CD8-positive, alpha-beta memory T cell (primary cell): Measurements from ENCODE around the gene CR1L. TPM values are rescaled to one million over a fixed set of nuclear protein-coding genes. Genes with fewer than 3 reads are reported as not detected.
"Not testable (repeated sequence)": the region's sequence is repeated elsewhere in the genome, so short reads cannot be mapped to it uniquely, and the experiment has no call there.

Experiments
- CTCF ChIA-PET: fragments of 350-600 bp; sonication (Branson Sonifier 250); formaldehyde crosslinking; loops from one replicate; lab custom pipeline; 2021; ENCODE audit warnings: antibody characterized with exemption; lab: Charles Lee
- POLR2A ChIA-PET: fragments of 350-600 bp; sonication (Branson Sonifier 250); formaldehyde crosslinking; loops from one replicate; lab custom pipeline; 2021; ENCODE audit warnings: antibody characterized with exemption; lab: Charles Lee
- DNase-seq, 5 donors: peaks; one replicate each; pipeline versions ENCODE4 v3.0.0 to v3.0.0-alpha.2; 2020 to 2022; ENCODE audit warnings: mixed read lengths in 1 of 5
- H3K27ac ChIP-seq: one replicate; pipeline ENCODE4 v1.7.0; 2013; ENCODE audit warnings: low read depth, mild to moderate bottlenecking, low read length, moderate library complexity
- H3K27me3 ChIP-seq: 2 replicates; pipeline ENCODE4 v1.7.0; 2013; ENCODE audit warnings: low read length, mild to moderate bottlenecking; ENCODE audit not compliant: insufficient read depth, poor library complexity, severe bottlenecking
- H3K36me3 ChIP-seq: 2 replicates; pipeline ENCODE4 v1.7.0; 2013; ENCODE audit warnings: mild to moderate bottlenecking, low read length, moderate library complexity; ENCODE audit not compliant: insufficient read depth
- H3K4me1 ChIP-seq: 2 replicates; pipeline ENCODE4 v1.7.0; 2013; ENCODE audit warnings: mild to moderate bottlenecking, low read length, moderate library complexity; ENCODE audit not compliant: insufficient read depth
- H3K4me3 ChIP-seq: 2 replicates; pipeline ENCODE4 v1.7.0; 2013; ENCODE audit warnings: mild to moderate bottlenecking, low read length
- H3K9me3 ChIP-seq: 2 replicates; pipeline ENCODE4 v1.7.0; 2013; ENCODE audit warnings: mild to moderate bottlenecking, low read length
- H3K27ac Mint-ChIP-seq, 8 donors: one replicate each; pipeline ENCODE4 v1.8.0; 2020 to 2021; ENCODE audit warnings: mixed read lengths in 8 of 8, mild to moderate bottlenecking in 6 of 8, inconsistent platforms in 3 of 8, moderate library complexity in 3 of 8
- H3K27me3 Mint-ChIP-seq, 2 donors: one replicate each; pipeline ENCODE4 v1.8.0; 2020 to 2021; ENCODE audit warnings: mixed read lengths in 2 of 2, mild to moderate bottlenecking in 1 of 2, moderate library complexity in 1 of 2
- H3K36me3 Mint-ChIP-seq, 3 donors: one replicate each; pipeline ENCODE4 v1.8.0; 2020 to 2021; ENCODE audit warnings: mixed read lengths in 3 of 3, inconsistent platforms in 1 of 3, mild to moderate bottlenecking in 1 of 3
- H3K4me1 Mint-ChIP-seq, 3 donors: one replicate each; pipeline ENCODE4 v1.8.0; 2020 to 2021; ENCODE audit warnings: mixed read lengths in 3 of 3, inconsistent platforms in 1 of 3, mild to moderate bottlenecking in 1 of 3
- H3K4me3 Mint-ChIP-seq, 7 donors: one replicate each; pipeline ENCODE4 v1.8.0; 2020 to 2021; ENCODE audit warnings: mixed read lengths in 7 of 7, mild to moderate bottlenecking in 6 of 7, moderate library complexity in 4 of 7, inconsistent platforms in 2 of 7
- H3K9me3 Mint-ChIP-seq, 5 donors: one replicate each; pipeline ENCODE4 v1.8.0; 2020 to 2022; ENCODE audit warnings: mixed read lengths in 5 of 5, mild to moderate bottlenecking in 3 of 5, moderate library complexity in 2 of 5, inconsistent platforms in 1 of 5
- polyA plus RNA-seq: library from polyadenylated mRNA; unstranded; fragments of 300-500 nt; fragmentation: Illumina TruSeq; gene quantifications from one replicate; pipeline ENCODE4 v1.2.3, GENCODE V29; 2021
- total RNA-seq, 2 experiments: library from RNA; stranded (reverse); gene quantifications; one replicate each; pipeline ENCODE4 v1.2.3, GENCODE V29; 2021

The CR1L gene
- total and polyA plus RNA-seq, 3 experiments from 2014 or later, result not detected

- peaks cover 29% of the 10 kb centered on the region for H3K4me1 ChIP-seq
- no peak for DNase-seq
- no peak overlapping the region for H3K4me3 ChIP-seq
- POLR2A ChIA-PET, result no interaction called here
- Mint-ChIP-seq H3K4me1 (peaks cover 20 to 27% (median 26%) of the 10 kb centered on the region in 3 donors), H3K9me3 (peaks cover 0 to 2% (median 0%) of the 10 kb centered on the region in 5 donors), H3K4me3 (no peak overlapping the region), H3K27me3 (peaks cover 0 to 2% of the 10 kb centered on the region in 2 donors), H3K36me3 (no peaks in the 10 kb centered on the region), H3K27ac (no peak overlapping the region)
- no peaks in the 10 kb centered on the region for H3K36me3 ChIP-seq
- CTCF ChIA-PET, result no interaction called here
- no peaks in the 10 kb centered on the region for H3K9me3 ChIP-seq
- H3K27ac ChIP-seq, result peak overlapping the region; percentile 15
- no peaks in the 10 kb centered on the region for H3K27me3 ChIP-seq
Observed at GRCh38 chr1:207745839-207746767, 101.2 kb downstream of the CR1L start.

DNA sequence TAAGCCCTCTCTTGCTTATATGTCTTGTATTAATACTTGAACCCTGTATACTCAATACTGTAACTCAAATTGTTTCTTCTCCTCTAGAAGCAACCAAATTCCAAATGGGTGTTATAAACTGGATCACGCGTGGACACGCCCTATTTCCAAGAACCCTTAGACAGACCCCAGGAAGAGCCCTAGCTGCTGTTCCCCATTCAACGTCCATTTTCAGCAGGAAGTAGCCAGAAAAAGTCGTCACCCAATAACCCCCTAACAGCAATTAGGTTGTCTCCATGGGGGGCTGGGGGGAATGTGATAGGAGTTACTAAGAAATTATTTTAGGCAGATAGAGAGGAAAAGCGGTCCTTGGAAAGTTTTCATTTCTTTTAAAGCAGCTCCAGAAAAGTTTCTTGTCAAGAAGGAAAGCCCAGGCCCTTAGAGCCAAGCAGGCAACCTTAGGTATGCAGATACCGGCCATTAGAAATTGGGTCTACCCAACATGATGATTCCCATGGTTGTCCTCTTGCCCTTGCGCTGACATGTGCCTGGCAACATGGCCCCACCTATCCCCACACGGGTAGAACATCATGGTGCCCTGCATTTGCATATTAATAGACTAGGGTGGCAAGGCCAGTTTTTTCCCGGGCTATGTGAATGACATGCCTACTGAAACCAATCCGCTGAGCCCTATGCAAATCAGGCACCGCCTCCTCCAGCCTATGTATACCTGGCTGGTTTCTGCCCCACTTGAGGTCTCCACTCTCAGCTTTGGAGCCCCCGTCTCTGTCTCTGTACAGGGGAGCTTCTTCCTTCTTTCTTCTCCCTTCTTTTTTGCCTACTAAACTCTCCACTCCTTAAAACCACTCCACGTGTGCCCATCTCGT, 102.9 kb downstream of the CR1L start:
- H3K27me3 ChIP-seq, result no peaks in the 10 kb centered on the region
- H3K4me1 ChIP-seq, result peaks cover 35% of the 10 kb centered on the region
- Mint-ChIP-seq H3K4me1 (peaks cover 35 to 43% (median 43%) of the 10 kb centered on the region in 3 donors), H3K27ac (no peak overlapping the region), H3K4me3 (no peak overlapping the region), H3K36me3 (peaks cover 0 to 13% (median 0%) of the 10 kb centered on the region in 3 donors), H3K9me3 (no peaks in the 10 kb centered on the region), H3K27me3 (peaks cover 0 to 1% of the 10 kb centered on the region in 2 donors)
- DNase-seq, result no peak
- H3K27ac ChIP-seq, result peak overlapping the region; percentile 28
- ChIA-PET POLR2A (no interaction called here), CTCF (interaction anchor here (1.1 kb wide), 1 partner anchor 121 kb away, joined by 4 read pairs; no protein-coding TSS in a partner anchor)
- H3K4me3 ChIP-seq, result no peak overlapping the region
- no peaks in the 10 kb centered on the region for H3K9me3 ChIP-seq
- no peaks in the 10 kb centered on the region for H3K36me3 ChIP-seq

GRCh38 chr1:207748737-207749528, 104.0 kb downstream of the CR1L start:
- Mint-ChIP-seq H3K9me3 (no peaks in the 10 kb centered on the region), H3K27me3 (peaks cover 0 to 1% of the 10 kb centered on the region in 2 donors), H3K36me3 (peaks cover 0 to 14% (median 0%) of the 10 kb centered on the region in 3 donors), H3K4me1 (peaks cover 44 to 53% (median 52%) of the 10 kb centered on the region in 3 donors), H3K27ac (peak overlapping the region in 6 of 8 donors; percentile 14 to 74 (median 38)), H3K4me3 (peak overlapping the region in 5 of 7 donors; percentile 13 to 77 (median 20))
- Histone ChIP-seq H3K4me1 (peaks cover 46% of the 10 kb centered on the region), H3K36me3 (no peaks in the 10 kb centered on the region), H3K27me3 (no peaks in the 10 kb centered on the region), H3K4me3 (no peak overlapping the region), H3K27ac (peak overlapping the region; percentile 81), H3K9me3 (no peaks in the 10 kb centered on the region)
- CTCF ChIA-PET, result interaction anchor here (0.8 to 1.1 kb wide), 2 partner anchors 70 to 120 kb away, joined by 3 to 4 read pairs; no protein-coding TSS in a partner anchor
- POLR2A ChIA-PET, result no interaction called here
- DNase-seq, result peak in 2 of 5 donors; percentile 19 to 69

- H3K4me1 Mint-ChIP-seq, result peaks cover 60 to 72% (median 71%) of the 10 kb centered on the region in 3 donors
Observed at GRCh38 chr1:207750631-207751305, 105.8 kb downstream of the CR1L start.

GRCh38 chr1:207751463-207751789, 106.5 kb downstream of the CR1L start:
- H3K27ac ChIP-seq, result peak overlapping the region; percentile 81
- H3K9me3 Mint-ChIP-seq, DNase-seq, H3K27me3 Mint-ChIP-seq, H3K27me3 ChIP-seq, H3K36me3 ChIP-seq, H3K9me3 ChIP-seq: not testable (repeated sequence)
- H3K4me3 ChIP-seq, result peak overlapping the region; percentile 83
- peaks cover 0 to 20% (median 0%) of the 10 kb centered on the region in 3 donors for H3K36me3 Mint-ChIP-seq
- peak overlapping the region; percentile 84 to 100 (median 98) for H3K27ac Mint-ChIP-seq
- ChIA-PET CTCF (interaction anchor here (1.4 kb wide), 1 partner anchor 118 kb away, joined by 4 read pairs; no protein-coding TSS in a partner anchor), POLR2A (interaction anchor here (1.0 kb wide), 1 partner anchor 22 kb away, joined by 3 read pairs; no protein-coding TSS in a partner anchor)
- H3K4me3 Mint-ChIP-seq, result peak overlapping the region; percentile 94 to 100 (median 100)
- peaks cover 63% of the 10 kb centered on the region for H3K4me1 ChIP-seq
- peaks cover 65 to 78% (median 77%) of the 10 kb centered on the region in 3 donors for H3K4me1 Mint-ChIP-seq

More at GRCh38 chr1:207750631-207751305, 105.8 kb downstream of the CR1L start:
- Histone ChIP-seq H3K27me3 (no peaks in the 10 kb centered on the region), H3K9me3 (no peaks in the 10 kb centered on the region), H3K4me1 (peaks cover 59% of the 10 kb centered on the region), H3K27ac (peak overlapping the region; percentile 81), H3K36me3 (no peaks in the 10 kb centered on the region), H3K4me3 (peak overlapping the region; percentile 83)
- H3K27me3 Mint-ChIP-seq, result peaks cover 0 to 1% of the 10 kb centered on the region in 2 donors
- POLR2A ChIA-PET, result interaction anchor here (1.0 kb wide), 1 partner anchor 21 kb away, joined by 3 read pairs; no protein-coding TSS in a partner anchor
- peak overlapping the region; percentile 84 to 100 (median 98) for H3K27ac Mint-ChIP-seq
- peak overlapping the region; percentile 94 to 100 (median 100) for H3K4me3 Mint-ChIP-seq
- no peaks in the 10 kb centered on the region for H3K9me3 Mint-ChIP-seq
- no peak for DNase-seq
- peaks cover 0 to 14% (median 0%) of the 10 kb centered on the region in 3 donors for H3K36me3 Mint-ChIP-seq
- CTCF ChIA-PET, result interaction anchor here (1.4 kb wide), 1 partner anchor 118 kb away, joined by 4 read pairs; no protein-coding TSS in a partner anchor

DNA sequence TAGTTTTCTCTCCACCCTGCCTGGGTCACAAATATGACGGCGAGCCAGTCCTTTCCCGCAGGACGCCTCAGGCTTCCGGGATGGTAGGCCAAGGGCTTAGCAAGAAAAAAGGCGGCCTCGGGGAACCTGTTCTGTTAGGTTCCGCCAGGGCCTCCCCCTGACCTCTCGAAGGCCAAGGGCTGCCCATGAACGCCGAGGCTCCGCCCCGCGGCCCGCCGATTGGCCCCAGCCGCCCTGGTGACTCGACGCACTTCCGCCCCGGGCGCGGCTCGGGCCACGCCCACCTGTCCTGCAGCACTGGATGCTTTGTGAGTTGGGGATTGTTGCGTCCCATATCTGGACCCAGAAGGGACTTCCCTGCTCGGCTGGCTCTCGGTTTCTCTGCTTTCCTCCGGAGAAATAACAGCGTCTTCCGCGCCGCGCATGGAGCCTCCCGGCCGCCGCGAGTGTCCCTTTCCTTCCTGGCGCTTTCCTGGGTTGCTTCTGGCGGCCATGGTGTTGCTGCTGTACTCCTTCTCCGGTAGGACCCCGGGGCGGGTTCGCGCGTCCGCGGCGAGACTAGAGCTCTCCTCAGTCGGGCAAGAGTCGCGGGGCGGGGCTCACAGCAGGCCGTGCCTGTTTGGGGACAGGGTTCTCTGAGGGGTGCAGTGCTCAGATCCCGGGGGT, 107.0 kb downstream of the CR1L start, which contains the start of gene CD46:
Gene CD46 (plus strand): TSS at position 265 of the 666 bp plus-strand sequence. CDS start 159 bp downstream, at position 424.
- ChIA-PET CTCF (interaction anchor here (0.6 to 1.4 kb wide), 3 partner anchors 10 to 117 kb away, joined by 3 to 4 read pairs (median 3); no protein-coding TSS in a partner anchor), POLR2A (interaction anchor here (1.0 to 1.2 kb wide), 2 partner anchors 22 to 71 kb away, joined by 3 to 7 read pairs; no protein-coding TSS in a partner anchor)
- Mint-ChIP-seq H3K27ac (peak within 1 kb of the TSS; percentile 84 to 100 (median 98)), H3K36me3 (peaks cover 0 to 25% (median 0%) of the 10 kb centered on the region in 3 donors), H3K4me3 (peak within 1 kb of the TSS; percentile 94 to 100 (median 100)), H3K4me1 (peaks cover 70 to 83% (median 82%) of the 10 kb centered on the region in 3 donors), H3K9me3 (no peaks in the 10 kb centered on the region), H3K27me3 (peaks cover 0 to 1% of the 10 kb centered on the region in 2 donors)
- no peaks in the 10 kb centered on the region for H3K36me3 ChIP-seq
- no peaks in the 10 kb centered on the region for H3K9me3 ChIP-seq
- peak within 1 kb of the TSS; percentile 81 for H3K27ac ChIP-seq
- peak within 1 kb of the TSS; percentile 83 for H3K4me3 ChIP-seq
- H3K27me3 ChIP-seq, result no peaks in the 10 kb centered on the region
- DNase-seq, result peak; percentile 91 to 95 (median 93)
- peaks cover 66% of the 10 kb centered on the region for H3K4me1 ChIP-seq
